HG03342 (cell line): ENCODE data around the gene STUB1.
"Not testable (repeated sequence)": the region's sequence is repeated elsewhere in the genome, so short reads cannot be mapped to it uniquely, and the experiment has no call there.

Source experiments
- ATAC-seq: cut with Tn5 transposase; IDR thresholded peaks from one replicate; pipeline ENCODE4 v1.9.1; 2021; ENCODE audit warnings: mild to moderate bottlenecking, moderate library complexity; ENCODE audit not compliant: unreplicated experiment

STUB1 gene

DNA sequence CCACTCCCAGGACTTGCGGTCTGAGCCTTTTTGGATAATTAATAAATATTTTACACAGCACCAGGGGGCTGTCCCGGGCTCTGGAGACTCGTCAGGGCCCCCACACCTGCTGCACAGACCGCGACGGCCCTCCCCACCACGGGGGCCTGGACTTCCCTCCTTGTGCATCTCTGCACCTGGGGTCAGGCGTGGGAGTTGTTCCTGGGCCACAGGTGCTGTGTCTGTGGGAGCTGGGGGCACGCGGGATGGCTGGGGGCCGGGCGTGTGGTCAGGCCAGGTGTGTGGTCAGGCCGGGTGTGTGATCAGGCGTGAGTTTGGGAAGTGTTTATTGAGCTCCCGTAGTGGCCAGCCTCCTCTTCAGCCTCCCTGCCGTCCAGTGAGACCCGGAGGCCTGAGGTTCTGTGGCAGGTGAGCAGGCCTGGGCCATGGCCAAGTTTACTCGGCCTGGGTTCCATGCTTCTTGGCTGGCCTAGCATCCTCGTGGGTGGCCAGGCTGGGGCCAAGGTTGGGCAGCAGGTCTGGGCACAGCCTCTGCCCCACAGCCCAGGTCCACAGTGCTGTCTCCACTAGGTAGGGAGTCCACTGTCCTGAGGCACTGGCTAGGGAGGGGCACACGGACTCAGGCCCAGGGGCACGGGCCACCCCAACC is 1.9 kb upstream of the STUB1 start:
- ATAC-seq: no peak

DNA sequence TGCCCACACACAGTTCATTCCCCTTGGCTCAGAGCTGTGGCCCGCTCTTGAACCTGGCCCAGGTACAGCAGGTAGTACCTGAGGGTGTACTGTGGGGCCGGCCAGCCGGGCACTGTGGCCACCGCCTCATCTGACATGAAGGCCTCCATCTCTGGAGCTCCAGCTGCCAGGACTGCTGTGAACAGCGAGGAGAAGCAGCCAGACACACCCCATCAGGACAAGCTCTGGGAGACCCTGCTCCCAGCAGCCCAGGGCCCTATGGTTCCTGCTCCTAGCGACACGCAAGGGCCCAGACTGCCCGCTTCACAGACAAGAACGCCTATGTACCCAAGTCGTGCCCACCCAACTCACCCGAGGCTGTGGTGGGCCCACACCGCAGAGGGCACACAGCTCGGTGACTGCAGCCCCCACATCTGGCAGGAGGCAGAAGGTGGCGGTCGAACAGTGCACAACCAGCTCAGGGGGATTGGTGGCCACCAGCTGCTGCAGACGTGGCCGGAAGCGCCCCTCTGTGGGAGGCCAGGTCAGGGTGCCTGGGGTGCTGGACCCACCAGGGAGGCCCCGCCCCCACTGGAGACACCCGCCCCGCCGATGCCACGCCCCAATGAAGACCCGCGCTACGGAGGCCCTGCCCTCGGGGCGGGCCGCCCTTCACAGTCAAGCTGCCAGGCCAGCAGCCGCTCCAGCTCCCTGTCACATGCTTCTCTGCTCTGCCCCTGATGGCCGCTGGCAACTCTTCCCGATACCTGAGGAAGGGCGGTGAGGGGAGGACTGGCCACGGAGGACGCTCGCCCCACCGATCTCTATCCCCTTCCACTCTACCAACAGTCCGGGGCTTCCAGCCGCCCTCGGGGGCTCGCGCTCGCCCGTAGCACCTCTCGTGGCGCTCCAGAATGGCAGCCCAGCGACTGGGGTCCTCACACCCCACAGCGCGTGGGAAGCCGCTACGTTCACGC is 1.1 kb upstream of the STUB1 start:
- ATAC-seq: no peak

DNA sequence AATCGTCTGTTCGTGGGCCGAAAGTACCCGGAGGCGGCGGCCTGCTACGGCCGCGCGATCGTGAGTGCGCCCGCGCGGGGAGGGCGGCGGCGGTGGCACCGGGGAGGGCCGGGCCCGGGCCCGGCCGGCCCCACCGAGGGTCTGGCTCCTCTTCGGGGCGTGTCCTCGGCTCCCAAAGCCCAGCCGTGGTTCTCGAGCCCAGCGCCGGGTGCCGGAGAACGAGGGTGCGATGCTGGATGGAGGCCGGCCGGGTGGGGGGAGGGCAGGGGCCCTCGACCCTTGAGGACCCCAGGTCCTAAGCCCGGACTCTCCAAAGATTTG is 375 bp downstream of the STUB1 start:
- no peak for ATAC-seq

DNA sequence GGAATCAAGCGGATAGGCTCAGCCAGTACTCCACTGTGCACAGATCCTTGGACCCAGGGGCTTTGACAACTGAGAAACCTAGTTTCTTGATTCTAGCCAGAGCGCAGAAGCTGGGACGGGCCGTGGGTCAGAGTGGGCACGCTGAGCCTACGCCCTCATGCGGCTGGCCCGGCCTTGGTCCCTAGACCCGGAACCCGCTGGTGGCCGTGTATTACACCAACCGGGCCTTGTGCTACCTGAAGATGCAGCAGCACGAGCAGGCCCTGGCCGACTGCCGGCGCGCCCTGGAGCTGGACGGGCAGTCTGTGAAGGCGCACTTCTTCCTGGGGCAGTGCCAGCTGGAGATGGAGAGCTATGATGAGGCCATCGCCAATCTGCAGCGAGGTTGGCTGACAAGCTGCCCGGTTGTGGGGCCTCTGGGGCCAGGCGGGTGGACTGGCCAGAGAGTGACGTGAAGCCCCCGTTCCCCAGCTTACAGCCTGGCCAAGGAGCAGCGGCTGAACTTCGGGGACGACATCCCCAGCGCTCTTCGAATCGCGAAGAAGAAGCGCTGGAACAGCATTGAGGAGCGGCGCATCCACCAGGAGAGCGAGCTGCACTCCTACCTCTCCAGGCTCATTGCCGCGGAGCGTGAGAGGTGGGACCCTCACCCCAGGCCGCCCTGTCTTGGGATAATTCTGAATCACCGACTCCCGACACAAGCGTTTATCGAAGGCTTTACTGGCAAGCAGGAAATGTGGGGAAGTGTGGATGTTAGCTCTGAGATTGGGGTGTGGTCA is 946 bp downstream of the STUB1 start:
- ATAC-seq: no peak

DNA sequence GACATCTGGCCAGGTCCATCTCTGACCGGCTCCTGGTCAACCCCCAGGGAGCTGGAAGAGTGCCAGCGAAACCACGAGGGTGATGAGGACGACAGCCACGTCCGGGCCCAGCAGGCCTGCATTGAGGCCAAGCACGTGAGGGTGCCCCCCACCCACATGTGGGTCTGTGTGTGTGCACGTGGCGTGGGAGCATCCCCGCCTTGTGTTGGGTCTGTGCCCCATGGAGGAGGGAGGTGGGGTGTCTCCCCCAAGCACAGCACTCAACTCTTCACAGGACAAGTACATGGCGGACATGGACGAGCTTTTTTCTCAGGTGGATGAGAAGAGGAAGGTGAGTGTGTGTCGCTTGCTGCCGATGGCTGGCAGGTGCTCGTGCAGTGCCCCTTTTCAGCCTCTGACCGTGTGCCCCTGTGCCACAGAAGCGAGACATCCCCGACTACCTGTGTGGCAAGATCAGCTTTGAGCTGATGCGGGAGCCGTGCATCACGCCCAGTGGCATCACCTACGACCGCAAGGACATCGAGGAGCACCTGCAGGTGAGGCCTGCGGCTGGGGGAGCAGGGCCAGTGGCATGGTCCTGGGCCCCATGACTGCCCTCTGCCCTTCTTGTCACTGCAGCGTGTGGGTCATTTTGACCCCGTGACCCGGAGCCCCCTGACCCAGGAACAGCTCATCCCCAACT is 1.7 kb downstream of the STUB1 start:
- no peak for ATAC-seq

DNA sequence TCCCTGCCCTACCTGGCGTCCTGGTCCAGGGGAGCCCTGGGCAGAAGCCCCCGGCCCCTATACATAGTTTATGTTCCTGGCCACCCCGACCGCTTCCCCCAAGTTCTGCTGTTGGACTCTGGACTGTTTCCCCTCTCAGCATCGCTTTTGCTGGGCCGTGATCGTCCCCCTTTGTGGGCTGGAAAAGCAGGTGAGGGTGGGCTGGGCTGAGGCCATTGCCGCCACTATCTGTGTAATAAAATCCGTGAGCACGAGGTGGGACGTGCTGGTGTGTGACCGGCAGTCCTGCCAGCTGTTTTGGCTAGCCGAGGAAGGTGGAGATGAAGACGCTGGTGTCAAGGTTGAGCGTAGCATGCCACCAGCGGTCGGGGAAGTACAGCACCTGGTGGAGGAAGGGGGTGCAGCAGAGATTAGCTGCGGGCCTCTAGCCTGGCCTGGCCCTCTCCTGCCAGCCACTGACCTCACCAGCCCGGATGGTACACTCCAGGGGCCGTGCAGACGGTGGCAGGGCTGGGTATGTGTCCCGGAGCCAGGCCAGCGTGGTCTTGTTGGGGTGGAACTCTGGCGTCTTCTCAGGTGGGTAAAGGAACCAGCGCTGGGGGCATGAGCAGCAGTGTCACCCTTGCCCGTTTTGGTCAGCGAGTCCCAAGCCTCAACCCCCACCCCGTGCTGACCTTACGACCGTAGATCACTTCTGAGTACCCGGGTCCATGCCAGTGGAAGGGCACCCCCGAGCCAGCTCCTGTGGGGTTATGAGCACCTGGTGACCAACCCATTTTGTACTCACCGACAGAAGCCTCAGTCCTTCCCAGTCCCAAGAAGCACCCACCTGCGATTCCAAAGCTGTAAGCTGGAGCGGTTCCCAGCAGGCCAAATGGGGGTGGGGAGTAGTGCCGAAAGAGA is 2.5 kb downstream of the STUB1 start:
- no peak for ATAC-seq

DNA sequence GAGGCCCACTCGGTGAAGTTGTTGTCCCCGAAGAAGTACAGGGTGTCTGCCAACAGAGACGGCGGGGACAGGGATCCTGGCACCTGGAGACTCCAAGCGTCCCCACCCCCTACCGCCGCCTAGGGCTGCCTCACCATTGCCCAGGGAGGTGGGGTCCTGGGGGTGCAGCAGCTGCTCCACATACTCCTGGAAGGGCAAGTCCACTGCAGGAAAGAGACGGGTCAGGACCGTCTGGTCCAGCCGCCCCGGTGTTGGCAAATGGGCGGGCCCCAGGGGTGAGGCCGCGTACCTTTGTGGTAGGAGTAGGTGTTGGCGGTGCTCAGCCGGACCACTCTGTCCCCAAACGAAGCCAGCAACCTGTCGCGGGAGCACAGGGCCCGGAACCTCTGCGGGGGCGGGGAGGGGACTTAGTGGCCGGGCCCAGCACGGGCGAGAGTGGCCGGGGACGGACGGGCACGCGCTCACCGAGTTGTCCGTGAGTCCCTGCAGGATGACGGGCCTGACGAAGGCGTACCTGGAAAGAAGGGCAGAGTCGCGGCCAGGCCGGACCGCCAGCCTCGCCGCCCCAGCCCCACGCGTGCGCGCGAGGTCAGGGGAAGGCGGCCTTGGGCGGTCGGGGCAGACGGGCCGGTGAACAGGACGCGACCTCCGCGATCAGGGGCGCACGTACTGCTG is 3.3 kb downstream of the STUB1 start:
- no peak for ATAC-seq

DNA sequence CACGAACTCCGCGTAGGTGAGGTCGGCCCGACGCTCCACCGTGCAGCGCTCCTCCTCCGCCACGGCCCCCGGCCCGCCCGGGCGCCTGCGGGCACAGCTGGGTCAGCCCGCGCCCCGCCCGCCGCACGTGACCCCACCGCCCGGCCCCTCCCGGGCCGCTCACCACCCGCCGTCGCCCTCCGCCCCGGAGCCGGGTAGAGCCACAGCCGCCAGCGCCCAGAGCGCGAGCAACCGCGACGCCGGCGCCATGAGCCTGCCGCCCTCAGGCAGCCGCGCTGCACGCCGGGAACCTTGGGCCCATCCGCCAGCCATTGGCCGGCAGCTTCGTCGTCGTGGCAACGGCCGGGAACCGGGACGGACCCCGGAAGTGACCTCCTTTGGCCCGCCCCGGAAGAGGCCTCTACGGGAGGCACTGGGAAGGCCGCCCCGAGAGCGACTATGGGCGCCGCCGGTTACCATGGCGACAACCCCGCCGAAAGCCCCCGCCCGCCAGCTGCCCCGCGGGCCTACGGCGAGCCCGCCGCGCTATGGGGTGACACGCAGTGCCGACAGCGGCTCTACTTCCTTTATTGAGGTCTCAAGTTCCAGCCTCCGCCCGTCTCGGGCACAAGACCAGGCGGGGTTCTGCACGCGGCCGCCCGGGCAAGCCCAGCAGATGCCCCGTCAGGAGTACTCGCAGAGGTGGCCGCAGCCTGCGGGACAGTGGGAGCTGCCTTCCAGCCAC is 4.0 kb downstream of the STUB1 start, which contains the start of gene JMJD8:
TSS of gene JMJD8 (minus strand) at position 264 of the 724 bp plus-strand sequence. CDS start at position 249, 15 bp downstream.
- ATAC-seq: peak; percentile 61

DNA sequence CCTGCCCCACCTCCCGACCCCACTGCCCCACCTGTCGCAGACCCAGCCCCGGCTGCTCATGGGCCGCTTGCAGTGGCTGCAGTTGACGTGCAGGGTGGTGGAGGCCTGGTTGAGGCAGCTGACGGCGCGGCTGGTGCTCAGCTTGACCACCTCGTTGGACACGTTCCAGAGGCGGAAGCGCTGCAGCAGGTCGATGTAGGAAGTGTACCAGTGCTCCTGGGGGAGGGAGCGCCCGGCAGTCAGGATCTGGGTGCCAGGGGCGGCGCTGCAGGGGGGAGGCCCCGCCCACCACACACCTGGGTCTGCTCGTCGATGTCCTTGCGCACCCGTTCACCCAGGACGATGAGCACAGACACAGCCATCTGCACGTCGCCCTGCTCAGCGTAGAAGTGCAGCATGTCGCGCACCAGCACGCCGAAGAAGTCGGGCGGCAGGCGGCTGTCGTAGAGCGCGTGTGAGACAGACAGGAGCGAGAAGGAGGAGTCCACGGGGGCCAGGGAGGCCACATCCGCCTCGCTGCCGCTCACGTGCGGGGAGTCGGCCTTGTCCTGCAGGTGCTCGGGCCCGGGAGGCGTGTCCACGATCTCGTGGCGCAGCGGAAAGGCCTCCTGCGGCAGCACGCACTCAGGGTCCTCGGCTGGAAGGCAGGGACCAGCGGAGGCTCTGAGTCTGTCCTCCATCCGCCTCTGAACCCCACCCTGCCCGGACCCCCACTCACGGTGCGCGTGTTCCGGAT is 4.9 kb downstream of the STUB1 start:
- no peak for ATAC-seq

DNA sequence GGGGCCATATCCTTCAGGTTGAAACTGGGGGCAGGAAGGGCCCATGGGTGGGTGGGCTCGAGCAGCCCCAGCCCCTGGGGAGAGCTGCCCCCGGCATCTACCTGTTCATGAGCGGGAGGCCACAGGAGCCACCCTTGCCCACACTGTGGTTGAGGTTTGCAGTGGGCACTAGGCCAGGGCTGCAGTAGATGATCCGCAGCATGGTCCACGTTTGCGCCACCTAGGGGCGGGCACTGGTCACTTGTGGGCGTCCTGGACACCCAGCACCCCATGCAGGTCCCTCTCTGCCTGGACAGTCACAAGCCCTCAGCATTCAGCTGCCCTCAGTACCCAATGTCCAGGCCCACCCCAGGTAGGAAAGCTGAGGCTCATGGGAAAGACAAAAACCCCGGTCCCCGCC is 5.8 kb downstream of the STUB1 start:
- ATAC-seq: no peak

DNA sequence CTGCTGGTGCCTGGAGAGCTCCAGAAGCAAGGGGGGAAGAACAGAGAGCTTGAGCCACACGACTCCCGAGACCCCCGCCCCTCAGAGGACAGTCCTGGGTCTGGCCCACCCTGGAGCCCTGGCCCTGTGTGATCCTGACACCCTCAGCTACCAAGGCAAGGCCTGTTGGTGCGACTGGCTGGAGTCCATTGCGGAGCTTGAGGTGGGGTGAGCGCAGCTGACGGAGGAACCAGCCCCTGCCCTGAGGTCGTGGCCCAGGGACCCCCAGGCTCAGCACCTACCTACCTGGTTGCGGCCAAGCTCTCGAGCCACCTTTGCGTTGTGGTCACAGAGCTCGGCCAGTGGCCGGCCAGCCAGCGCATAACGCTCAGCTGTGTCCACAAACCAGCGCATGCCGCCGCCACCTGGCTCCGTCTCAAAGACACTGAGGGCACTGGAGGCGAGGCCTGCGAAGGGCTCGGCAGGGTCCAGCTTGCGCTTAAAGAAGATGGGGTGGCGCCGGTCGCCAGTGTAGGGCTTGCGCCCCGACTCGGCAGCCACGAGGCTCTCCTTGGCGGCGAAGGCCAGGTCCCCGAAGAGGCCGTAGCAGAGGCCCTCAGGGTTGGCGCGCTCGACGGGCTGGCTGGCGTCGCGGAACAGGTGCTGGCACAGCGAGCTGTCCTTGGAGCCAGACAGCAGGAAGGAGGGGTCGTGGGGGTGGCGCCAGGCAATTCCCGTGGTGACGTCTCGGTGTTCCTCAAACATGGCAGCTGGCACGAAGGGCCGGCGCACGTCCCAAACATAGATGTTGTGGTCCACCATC is 6.5 kb downstream of the STUB1 start:
- ATAC-seq: no peak

DNA sequence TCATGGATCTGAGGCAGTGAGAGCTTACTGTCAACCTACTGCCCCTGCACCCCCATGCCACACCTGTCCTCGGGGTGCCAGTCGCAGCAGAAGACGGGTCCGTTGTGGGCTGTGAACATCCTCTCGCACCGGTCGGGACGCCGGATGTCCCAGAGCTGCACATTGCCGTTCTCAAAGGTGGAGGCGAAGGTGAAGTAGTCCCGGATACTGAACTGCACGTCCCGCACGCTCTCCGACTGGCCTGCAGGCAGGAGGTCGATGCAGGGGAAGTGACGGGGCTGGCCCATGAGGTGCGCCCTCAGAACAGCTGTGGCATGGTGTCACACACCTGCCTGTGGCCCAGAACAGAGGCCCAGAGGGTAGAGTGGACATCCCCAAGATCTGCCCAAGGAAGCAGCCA is 7.3 kb downstream of the STUB1 start:
- no peak for ATAC-seq

DNA sequence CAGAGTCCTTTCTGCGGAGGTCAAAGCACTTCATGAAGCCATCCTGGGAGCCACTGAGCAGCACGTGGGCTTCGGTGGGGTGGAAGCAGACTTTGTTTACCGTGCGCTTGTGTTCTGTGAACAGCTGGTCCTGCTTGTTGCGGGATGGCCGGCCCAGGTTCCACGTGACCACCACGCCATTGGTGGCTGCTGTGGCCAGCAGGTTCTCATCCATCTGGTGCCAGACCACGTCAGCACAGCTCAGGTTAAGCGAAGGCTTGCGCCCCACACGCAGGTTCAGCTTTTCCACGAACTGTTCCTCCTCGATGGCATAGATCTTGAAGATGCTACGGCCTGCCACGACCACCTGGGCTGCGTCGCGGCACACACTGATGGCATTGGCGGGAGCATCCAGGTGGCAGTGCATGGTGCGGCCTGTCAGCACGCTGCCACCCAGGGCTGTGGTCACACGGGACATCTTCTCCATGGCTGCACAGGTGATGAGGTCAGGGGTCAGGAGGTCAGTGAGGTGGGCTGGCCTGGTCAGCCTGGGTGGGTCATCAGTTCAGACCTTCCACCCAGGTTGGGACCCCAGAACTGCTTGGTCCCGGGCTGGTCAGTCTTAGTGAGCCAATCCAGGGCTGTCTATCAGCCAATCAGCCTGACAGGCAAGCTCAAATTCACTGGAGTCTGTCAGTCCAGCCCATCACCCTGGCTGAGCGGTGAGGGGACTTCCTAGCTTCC is 9.1 kb downstream of the STUB1 start:
- no peak for ATAC-seq

DNA sequence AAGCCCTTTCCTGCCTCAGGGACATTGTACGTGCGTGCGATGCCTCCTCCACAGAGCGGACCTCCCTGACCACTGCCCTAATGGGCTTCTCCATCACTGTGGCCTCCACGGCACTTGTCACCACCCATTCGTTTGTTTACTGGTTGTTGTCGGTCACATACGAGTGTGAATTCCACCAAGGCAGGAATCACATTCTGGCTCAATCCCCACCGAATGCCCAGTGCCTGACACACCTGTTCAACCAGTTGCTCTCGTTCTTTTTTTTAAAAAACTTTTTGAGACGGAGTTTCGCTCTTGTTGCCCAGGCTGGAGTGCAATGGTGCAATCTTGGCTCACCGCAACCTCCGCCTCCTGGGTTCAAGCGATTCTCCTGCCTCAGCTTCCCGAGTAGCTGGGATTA is 11.0 kb downstream of the STUB1 start:
- not testable (repeated sequence) for ATAC-seq

DNA sequence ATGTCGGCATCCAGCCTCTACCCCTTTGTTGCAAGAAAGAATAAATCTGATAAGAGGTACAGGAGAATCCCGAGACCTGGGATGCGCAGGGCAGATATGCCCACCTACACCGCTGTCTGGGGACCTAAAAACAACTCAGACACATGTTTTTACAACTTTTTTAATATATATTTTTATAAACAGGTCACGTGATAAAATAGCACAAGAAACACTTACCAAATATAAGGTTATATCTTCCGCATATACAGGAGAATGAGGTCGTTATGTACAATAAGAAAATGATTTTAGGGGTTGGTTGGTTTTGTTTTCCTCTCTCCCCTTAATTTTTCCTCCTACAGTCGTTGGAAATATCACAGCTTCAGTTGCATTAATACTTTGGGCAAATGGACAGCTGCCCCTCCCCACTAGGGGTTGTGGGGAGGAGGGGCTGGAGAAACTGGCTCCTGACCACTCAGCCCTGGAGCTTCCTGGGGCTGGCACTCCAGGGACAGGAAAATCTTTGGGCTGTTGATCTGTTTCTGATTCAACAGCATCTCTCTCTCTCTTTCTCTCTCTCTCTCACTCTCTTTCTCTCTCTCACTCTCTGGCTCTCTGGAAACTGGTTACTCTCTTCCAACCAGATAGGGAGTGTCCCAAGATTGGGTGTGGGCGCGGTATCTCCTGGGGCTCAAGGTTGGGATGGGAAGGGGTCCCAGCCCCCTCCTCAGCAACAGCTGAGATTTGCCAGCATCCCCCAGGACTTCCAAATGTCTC is 12.3 kb downstream of the STUB1 start:
- ATAC-seq: no peak

DNA sequence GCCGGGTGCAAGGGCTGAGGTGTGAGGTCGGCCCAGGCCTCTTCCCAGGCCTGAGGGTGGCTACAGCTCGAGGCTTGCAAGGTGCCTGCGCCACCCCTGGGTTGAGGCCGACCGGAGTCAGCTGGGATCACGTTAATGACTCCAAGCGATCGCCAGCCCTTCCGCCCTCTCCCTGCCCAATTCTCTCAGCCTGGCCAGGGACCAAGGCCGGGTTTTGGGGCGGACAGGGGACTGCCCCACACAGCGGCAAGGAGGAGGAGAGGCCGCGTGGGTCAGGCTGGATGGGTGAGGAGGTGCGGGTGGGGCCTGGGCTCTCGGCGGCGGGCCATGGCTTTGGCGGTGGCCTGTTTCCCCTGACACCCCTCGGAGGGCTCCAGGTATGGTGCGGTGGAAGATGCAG is 13.2 kb downstream of the STUB1 start:
- no peak for ATAC-seq
